Measurements from ENCODE around the gene FOXC1. TPM values are rescaled to one million over a fixed set of nuclear protein-coding genes. Genes with fewer than 3 reads are reported as not detected.

FOXC1 gene
- total and polyA plus RNA-seq, 8 donors = 0.25 to 8.3 (median 2.8) TPM

DNA sequence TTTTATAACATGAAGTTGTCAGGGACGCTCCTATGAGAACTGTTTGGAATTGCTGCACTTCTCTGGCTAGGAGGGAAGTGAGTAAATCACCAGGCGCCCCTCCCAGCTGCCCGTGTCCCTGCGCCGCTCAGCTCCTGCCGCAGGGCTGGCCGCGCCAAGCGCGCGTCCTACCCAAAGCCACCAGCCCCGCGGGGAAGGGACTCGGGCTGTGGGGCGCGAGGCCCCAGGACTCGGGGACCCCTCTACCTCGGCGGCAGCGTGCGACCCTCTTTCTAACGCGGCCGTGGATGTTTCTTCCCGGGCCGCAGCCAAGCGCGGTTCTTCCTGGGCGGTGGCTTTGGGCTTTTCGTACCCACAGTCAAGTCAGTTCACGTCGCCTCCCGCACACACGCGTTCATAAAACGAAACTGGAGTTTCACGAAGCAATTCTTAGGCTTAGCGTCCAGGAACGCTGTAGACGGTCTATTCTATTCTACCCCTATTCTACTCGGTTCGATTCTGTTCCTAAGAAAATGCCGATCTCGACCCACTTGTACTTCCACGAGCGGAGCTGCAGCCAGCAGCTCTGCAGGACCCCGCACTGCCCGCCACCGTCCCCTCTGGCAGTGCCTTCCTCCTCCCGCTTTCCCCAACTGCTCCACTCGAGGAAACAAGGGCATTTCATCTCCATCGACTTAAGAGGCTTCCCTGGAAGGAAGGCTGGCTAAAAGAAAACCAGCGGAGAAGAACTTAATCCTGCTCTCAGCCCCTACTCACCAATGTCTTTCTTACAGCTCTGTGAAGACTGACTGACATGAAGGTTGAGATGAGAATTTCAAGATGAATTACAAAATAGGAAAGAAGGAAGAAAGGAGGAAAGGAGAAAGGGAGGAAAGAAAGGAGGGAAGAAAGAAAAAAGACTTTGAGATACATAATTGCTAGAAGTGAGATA lies 15.4 kb downstream of the FOXC1 start:
- no peak for TF ChIP-seq POLR2A (IDR thresholded peaks at IDR 0.05)
- no peak for TF ChIP-seq POLR2AphosphoS5 (IDR thresholded peaks at IDR 0.05)
- peak in 1 of 2 donors; percentile 60 for DNase-seq
- H3K4me1 ChIP-seq = peaks cover 2 to 26% (median 19%) of the 10 kb centered on the region in 4 donors
- peaks cover 9 to 96% (median 32%) of the 10 kb centered on the region in 3 donors for H3K27me3 ChIP-seq
- peak overlapping the region; percentile 39 to 50 (median 44) for H3K4me3 ChIP-seq
- no peaks in the 10 kb centered on the region for H3K9me3 ChIP-seq
- H3K36me3 ChIP-seq = peaks cover 0 to 43% (median 37%) of the 10 kb centered on the region in 4 donors
- 35 to 62% (median 55%) methylated on average over 46 to 53 of the region's 53 CpGs for WGBS, 5 donors
- intact Hi-C loops (cut with DNase I; ENCODE audit: low total_unique reads) = no loop called here
- H3K27ac ChIP-seq = no peak overlapping the region

DNA sequence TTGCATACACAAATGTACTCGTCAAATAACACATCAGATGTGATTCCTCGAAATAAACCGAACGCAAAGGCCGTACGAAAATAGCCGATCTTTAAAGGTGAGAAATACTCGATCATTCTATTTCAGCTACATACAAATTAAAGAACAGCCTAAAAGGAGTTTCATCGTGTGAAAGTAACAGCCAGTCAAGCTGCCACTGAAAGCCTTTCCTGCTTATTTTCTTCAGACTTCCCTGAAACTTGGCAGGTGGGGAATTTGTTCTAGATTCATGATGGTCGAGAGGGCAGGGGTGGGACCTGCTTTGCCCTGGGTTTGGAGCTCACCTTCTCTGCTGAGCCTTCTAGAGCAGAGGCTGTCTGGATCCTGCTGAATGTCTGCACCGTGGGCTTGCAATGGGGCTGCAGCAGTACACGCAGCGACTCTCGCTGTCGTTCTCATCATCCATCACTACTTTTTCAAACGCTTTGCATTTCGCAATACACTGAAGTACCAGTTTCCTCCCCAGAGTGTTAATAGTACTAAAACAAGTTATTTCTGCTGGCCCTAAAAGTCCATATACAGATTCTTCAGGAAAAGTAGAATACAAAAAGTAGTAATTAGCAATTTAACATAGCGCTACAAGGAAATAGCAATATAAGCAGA lies 16.2 kb downstream of the FOXC1 start:
- WGBS, 5 donors = 59 to 78% (median 70%) methylated on average over 18 of the region's 18 CpGs
- peaks cover 0 to 20% (median 17%) of the 10 kb centered on the region in 4 donors for H3K4me1 ChIP-seq
- TF ChIP-seq, protein P1, sequence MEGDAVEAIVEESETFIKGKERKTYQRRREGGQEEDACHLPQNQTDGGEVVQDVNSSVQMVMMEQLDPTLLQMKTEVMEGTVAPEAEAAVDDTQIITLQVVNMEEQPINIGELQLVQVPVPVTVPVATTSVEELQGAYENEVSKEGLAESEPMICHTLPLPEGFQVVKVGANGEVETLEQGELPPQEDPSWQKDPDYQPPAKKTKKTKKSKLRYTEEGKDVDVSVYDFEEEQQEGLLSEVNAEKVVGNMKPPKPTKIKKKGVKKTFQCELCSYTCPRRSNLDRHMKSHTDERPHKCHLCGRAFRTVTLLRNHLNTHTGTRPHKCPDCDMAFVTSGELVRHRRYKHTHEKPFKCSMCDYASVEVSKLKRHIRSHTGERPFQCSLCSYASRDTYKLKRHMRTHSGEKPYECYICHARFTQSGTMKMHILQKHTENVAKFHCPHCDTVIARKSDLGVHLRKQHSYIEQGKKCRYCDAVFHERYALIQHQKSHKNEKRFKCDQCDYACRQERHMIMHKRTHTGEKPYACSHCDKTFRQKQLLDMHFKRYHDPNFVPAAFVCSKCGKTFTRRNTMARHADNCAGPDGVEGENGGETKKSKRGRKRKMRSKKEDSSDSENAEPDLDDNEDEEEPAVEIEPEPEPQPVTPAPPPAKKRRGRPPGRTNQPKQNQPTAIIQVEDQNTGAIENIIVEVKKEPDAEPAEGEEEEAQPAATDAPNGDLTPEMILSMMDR (IDR thresholded peaks at IDR 0.05) = no peak
- TF ChIP-seq EP300 (IDR thresholded peaks at IDR 0.05) (no peak), POLR2AphosphoS5 (IDR thresholded peaks at IDR 0.05) (no peak), POLR2A (IDR thresholded peaks at IDR 0.05) (no peak)
- intact Hi-C loops (cut with DNase I; ENCODE audit: low total_unique reads) = no loop called here
- DNase-seq = no peak
- no peak overlapping the region for H3K27ac ChIP-seq
- H3K9me3 ChIP-seq = no peaks in the 10 kb centered on the region
- peaks cover 0 to 35% (median 31%) of the 10 kb centered on the region in 4 donors for H3K36me3 ChIP-seq
- H3K27me3 ChIP-seq = peaks cover 5 to 95% (median 24%) of the 10 kb centered on the region in 3 donors
- peak overlapping the region in 1 of 4 donors; percentile 39 for H3K4me3 ChIP-seq

DNA sequence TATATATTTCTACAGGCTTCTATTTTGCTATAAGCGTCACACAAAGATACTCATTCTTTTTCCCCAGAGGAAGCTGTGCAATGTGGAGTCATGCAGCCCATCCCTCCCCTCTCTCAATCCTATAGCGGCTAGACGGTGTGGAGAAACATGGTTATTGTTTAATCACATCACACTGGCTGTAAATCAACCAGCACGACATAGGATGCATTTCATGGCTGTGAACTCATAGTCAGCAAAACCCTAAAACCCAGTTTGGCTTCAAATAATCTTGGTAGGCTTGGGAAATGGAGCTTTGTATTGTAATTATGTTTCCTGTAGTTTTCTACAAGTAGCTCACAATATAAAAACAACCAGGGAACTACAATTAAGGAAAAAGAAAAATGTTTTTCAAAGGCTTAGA lies 16.8 kb downstream of the FOXC1 start:
- no peak for DNase-seq
- Histone ChIP-seq H3K4me3 (no peak overlapping the region), H3K9me3 (no peaks in the 10 kb centered on the region), H3K36me3 (peaks cover 0 to 29% (median 25%) of the 10 kb centered on the region in 4 donors), H3K4me1 (peaks cover 0 to 20% (median 17%) of the 10 kb centered on the region in 4 donors), H3K27me3 (peaks cover 5 to 89% (median 22%) of the 10 kb centered on the region in 3 donors), H3K27ac (no peak overlapping the region)
- whole genome bisulfite sequencing, 5 donors = 56 to 76% (median 66%) methylated on average over 4 of the region's 4 CpGs
- TF ChIP-seq, protein P1 (IDR thresholded peaks at IDR 0.05) = no peak
- TF ChIP-seq POLR2A (IDR thresholded peaks at IDR 0.05) = no peak
- no peak for TF ChIP-seq POLR2AphosphoS5 (IDR thresholded peaks at IDR 0.05)
- no peak for TF ChIP-seq EP300 (IDR thresholded peaks at IDR 0.05)
- intact Hi-C loops (cut with DNase I; ENCODE audit: low total_unique reads) = no loop called here

DNA sequence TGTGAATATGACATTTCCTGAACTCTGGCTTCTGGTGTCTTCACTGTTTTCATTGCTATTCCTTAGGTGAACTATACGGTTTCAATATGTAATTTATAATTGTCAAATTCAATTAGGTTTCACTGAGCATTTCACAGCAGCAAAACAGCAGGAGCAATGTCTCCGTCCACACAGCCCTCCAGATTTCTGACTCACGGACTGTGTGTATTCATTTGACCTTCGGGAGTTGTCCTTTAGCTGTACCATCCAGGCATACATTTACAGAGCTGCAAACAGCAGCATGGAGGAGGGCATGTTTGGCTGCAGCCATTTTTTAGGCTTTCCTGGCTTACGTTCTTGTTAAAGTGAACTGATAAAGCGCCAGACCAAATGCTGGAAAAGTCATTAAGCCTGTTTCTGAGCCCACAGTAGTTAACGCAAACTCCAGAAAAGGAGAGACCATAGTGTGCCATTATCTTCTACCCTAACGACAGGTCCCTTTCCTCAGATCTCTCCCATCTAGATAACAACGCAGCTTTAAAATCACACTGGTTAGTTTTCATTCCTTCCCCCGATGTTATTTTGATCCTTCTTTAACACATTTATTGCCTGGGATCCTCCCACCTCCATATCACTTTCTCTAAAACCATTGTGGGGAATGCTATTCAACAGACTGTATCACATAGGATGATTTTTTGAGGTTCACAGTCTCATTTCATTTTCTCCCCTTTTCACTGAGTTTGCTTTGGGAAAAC lies 18.3 kb downstream of the FOXC1 start:
- Histone ChIP-seq H3K4me3 (no peak overlapping the region), H3K27me3 (peaks cover 5 to 74% (median 22%) of the 10 kb centered on the region in 3 donors), H3K9me3 (no peaks in the 10 kb centered on the region), H3K4me1 (peaks cover 0 to 20% (median 17%) of the 10 kb centered on the region in 4 donors), H3K36me3 (peaks cover 0 to 14% (median 13%) of the 10 kb centered on the region in 4 donors), H3K27ac (no peak overlapping the region)
- no peak for DNase-seq
- intact Hi-C loops (cut with DNase I; ENCODE audit: low total_unique reads) = no loop called here
- 65 to 81% (median 78%) methylated on average over 10 of the region's 10 CpGs for whole genome bisulfite sequencing, 5 donors
- TF ChIP-seq EP300 (IDR thresholded peaks at IDR 0.05) (no peak), POLR2AphosphoS5 (IDR thresholded peaks at IDR 0.05) (no peak), POLR2A (IDR thresholded peaks at IDR 0.05) (no peak)
- TF ChIP-seq, protein P1 (IDR thresholded peaks at IDR 0.05) = no peak

Measured in stomach (tissue), 9 donors.